Measurements from ENCODE around the gene TRIM3.

DNA sequence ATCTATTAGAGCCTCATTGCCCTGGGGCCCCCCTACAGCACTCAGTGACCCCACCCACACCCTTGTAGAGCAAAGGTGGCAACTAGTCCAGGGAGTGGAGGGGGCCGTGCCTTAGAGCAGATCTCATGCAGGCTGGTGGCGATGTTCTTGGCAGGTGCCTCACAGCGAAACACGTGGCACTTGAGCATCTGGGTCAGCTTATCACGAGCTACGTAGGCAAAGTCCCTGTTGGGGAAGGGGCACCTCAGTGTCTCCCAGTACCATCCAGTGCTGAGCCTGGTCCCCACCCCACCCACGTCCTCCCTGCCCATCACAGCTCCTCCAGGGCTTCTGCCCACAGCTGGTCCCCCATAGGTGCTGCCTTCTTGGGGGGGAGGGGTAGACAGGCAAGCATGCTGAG, 72.3 kb downstream of the TRIM3 start:
- TF ChIP-seq ELF4 (IDR thresholded peaks at IDR 0.05) (no peak), SP1 (IDR thresholded peaks at IDR 0.05) (no peak), SUZ12 (IDR thresholded peaks at IDR 0.05) (no peak), NFRKB (IDR thresholded peaks at IDR 0.05) (no peak), HDGF (IDR thresholded peaks at IDR 0.05; ENCODE audit: borderline replicate concordance) (no peak)

Measured in HEK293T (cell line).